K562 (cell line): ENCODE measurements around the gene TLR2. TPM values are rescaled to one million over a fixed set of nuclear protein-coding genes. Genes with fewer than 3 reads are reported as not detected.

ENCODE experiments used
- MYC ChIP-seq, 2 experiments: fragments of 250-450 bp in 1 of 2; sonication (Bioruptor Pico) in 1 of 2; IDR thresholded peaks; 2 replicates each; pipeline versions ENCODE4 v1.5.1 to v1.6.1; 2012 to 2021; ENCODE audit warnings: low read depth in 2 of 2, borderline replicate concordance in 1 of 2, improper control_type of control experiment in 1 of 2, low read length in 1 of 2, mild to moderate bottlenecking in 1 of 2, moderate library complexity in 1 of 2
- RBM34 ChIP-seq: fragments of 200-400 bp; formaldehyde crosslinking; IDR thresholded peaks from 2 replicates; pipeline ENCODE4 v1.6.1; 2018; ENCODE audit warnings: low read length, borderline replicate concordance; ENCODE audit not compliant: insufficient read depth
- RUNX1 ChIP-seq: sonication (generic); IDR thresholded peaks from 2 replicates; pipeline ENCODE4 v1.6.1; 2016; ENCODE audit warnings: antibody characterized with exemption, low read depth
- SETDB1 ChIP-seq: IDR thresholded peaks from one replicate; pipeline ENCODE4 v1.6.1; 2012; ENCODE audit warnings: low read length, control low read depth, inconsistent platforms
- SMAD2 ChIP-seq: fragments of 150-350 bp; IDR thresholded peaks from 2 replicates; pipeline ENCODE4 v1.6.1; 2014; ENCODE audit warnings: low read depth, mild to moderate bottlenecking, low read length
- TAF9B ChIP-seq: fragments of 450-650 bp; IDR thresholded peaks from 2 replicates; pipeline ENCODE4 v1.6.1; 2018; ENCODE audit warnings: mild to moderate bottlenecking; ENCODE audit not compliant: partially characterized antibody
- ZNF561 ChIP-seq: fragments of 450-650 bp; formaldehyde crosslinking; conservative IDR thresholded peaks from 2 replicates; pipeline ENCODE4 v1.4.0; 2020; ENCODE audit warnings: mild to moderate bottlenecking, moderate library complexity
- polyA plus RNA-seq, 8 experiments: library from polyadenylated mRNA; depleted of rRNA in 4 of 8; stranded (reverse) in 5 of 8; unstranded in 3 of 8; fragments of >200 nt; fragmentation: Nextera tagmentation in 2 of 8; fragmentation: Illumina TruSeq in 1 of 8; extraction: Ambion mirVana in 2 of 8; extraction: Trizol in 1 of 8; gene quantifications; 2 replicates each; pipeline versions ENCODE4 v1.2.1 to v1.2.3, GENCODE V29; 2011 to 2014; ENCODE audit warnings: inconsistent platforms in 1 of 8, missing spikeins in 1 of 8
- total RNA-seq, 7 experiments: library from RNA; depleted of rRNA in 6 of 7; stranded (reverse); fragments of >200 nt in 6 of 7; fragmentation: Illumina TruSeq in 2 of 7; extraction: Trizol in 2 of 7; gene quantifications; 2 replicates each; pipeline versions ENCODE4 v1.2.1 to v1.2.3, GENCODE V29; 2011 to 2021; ENCODE audit warnings: low replicate concordance in 1 of 7
- TF ChIP-seq, protein P1 (sequence below), 2 experiments: fragments of 450-650 bp; formaldehyde crosslinking in 1 of 2; IDR thresholded peaks; 2 replicates each; pipeline versions ENCODE4 v1.4.0 to v1.6.1; 2014 to 2020; ENCODE audit warnings: mild to moderate bottlenecking in 2 of 2, borderline replicate concordance in 1 of 2, low read depth in 1 of 2
- TF ChIP-seq, protein P2 (sequence below): fragments of 450-650 bp; IDR thresholded peaks from 2 replicates; pipeline ENCODE4 v1.6.1; 2016; ENCODE audit warnings: borderline replicate concordance
- TF ChIP-seq, protein P3 (sequence below): fragments of 250-450 bp; sonication (Bioruptor Pico); IDR thresholded peaks from 2 replicates; pipeline ENCODE4 v1.4.0; 2020; ENCODE audit warnings: mild to moderate bottlenecking, moderate library complexity
- TF ChIP-seq, protein P4 (sequence below): fragments of 250-450 bp; sonication (Bioruptor Pico); IDR thresholded peaks from 2 replicates; pipeline ENCODE4 v1.8.0; 2021; ENCODE audit warnings: mild to moderate bottlenecking, moderate library complexity

The TLR2 gene
- total and polyA plus RNA-seq, 9 of the 15 experiments (the other 6 are each of a cell fraction or from before 2014, with no cell fraction given): 0.09 to 0.11 TPM; not detected in 7

DNA sequence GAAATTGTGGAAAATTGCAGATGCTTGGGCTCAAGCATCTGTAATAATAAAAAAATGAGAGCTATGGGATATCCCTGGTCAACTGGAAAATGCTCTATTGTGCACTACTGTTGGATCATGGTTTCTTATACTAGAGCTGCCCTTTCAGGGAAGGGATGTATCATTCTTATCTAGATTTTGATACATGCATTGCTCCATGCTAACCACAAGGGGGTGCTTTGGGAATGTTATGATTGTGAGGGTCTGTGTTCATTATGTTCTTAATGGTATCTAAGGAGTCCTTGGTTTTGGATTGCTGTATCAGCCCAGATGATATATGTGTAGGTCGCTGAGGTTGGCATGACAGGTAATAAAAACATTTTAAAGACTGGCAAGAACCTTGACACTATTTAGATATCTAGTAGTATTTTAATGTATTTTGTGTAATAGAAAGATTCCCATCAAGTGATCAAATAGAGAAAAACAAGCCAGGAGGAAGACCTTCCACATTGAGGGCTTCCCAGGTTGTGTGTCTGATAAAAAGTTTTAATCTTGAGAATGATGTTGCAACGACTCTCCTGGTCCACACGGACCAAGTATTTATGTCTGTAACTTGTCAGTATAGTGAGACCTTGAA, 49.2 kb upstream of the TLR2 start (continued):
- TF ChIP-seq, protein P1, sequence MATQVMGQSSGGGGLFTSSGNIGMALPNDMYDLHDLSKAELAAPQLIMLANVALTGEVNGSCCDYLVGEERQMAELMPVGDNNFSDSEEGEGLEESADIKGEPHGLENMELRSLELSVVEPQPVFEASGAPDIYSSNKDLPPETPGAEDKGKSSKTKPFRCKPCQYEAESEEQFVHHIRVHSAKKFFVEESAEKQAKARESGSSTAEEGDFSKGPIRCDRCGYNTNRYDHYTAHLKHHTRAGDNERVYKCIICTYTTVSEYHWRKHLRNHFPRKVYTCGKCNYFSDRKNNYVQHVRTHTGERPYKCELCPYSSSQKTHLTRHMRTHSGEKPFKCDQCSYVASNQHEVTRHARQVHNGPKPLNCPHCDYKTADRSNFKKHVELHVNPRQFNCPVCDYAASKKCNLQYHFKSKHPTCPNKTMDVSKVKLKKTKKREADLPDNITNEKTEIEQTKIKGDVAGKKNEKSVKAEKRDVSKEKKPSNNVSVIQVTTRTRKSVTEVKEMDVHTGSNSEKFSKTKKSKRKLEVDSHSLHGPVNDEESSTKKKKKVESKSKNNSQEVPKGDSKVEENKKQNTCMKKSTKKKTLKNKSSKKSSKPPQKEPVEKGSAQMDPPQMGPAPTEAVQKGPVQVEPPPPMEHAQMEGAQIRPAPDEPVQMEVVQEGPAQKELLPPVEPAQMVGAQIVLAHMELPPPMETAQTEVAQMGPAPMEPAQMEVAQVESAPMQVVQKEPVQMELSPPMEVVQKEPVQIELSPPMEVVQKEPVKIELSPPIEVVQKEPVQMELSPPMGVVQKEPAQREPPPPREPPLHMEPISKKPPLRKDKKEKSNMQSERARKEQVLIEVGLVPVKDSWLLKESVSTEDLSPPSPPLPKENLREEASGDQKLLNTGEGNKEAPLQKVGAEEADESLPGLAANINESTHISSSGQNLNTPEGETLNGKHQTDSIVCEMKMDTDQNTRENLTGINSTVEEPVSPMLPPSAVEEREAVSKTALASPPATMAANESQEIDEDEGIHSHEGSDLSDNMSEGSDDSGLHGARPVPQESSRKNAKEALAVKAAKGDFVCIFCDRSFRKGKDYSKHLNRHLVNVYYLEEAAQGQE (IDR thresholded peaks at IDR 0.05; ENCODE audit: borderline replicate concordance): peak; percentile 18; the same call in 1 of the 2 replicates
- TF ChIP-seq, protein P1 (CRISPR knock-in tag; IDR thresholded peaks at IDR 0.05; ENCODE audit: low read depth): no peak
- no peak for TF ChIP-seq ZNF561 (CRISPR knock-in tag)
- no peak for TF ChIP-seq MYC (IDR thresholded peaks at IDR 0.05; ENCODE audit: low read depth, low read length)
- no peak for TF ChIP-seq MYC (CRISPR knock-in tag; IDR thresholded peaks at IDR 0.05; ENCODE audit: borderline replicate concordance, low read depth)
- TF ChIP-seq, protein P2, sequence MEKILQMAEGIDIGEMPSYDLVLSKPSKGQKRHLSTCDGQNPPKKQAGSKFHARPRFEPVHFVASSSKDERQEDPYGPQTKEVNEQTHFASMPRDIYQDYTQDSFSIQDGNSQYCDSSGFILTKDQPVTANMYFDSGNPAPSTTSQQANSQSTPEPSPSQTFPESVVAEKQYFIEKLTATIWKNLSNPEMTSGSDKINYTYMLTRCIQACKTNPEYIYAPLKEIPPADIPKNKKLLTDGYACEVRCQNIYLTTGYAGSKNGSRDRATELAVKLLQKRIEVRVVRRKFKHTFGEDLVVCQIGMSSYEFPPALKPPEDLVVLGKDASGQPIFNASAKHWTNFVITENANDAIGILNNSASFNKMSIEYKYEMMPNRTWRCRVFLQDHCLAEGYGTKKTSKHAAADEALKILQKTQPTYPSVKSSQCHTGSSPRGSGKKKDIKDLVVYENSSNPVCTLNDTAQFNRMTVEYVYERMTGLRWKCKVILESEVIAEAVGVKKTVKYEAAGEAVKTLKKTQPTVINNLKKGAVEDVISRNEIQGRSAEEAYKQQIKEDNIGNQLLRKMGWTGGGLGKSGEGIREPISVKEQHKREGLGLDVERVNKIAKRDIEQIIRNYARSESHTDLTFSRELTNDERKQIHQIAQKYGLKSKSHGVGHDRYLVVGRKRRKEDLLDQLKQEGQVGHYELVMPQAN: no peak
- TF ChIP-seq, protein P3, sequence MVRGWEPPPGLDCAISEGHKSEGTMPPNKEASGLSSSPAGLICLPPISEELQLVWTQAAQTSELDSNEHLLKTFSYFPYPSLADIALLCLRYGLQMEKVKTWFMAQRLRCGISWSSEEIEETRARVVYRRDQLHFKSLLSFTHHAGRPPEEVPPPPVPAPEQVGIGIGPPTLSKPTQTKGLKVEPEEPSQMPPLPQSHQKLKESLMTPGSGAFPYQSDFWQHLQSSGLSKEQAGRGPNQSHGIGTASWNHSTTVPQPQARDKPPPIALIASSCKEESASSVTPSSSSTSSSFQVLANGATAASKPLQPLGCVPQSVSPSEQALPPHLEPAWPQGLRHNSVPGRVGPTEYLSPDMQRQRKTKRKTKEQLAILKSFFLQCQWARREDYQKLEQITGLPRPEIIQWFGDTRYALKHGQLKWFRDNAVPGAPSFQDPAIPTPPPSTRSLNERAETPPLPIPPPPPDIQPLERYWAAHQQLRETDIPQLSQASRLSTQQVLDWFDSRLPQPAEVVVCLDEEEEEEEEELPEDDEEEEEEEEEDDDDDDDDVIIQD (CRISPR knock-in tag): no peak
- no peak for TF ChIP-seq TAF9B
- no peak for TF ChIP-seq RUNX1
- TF ChIP-seq SMAD2: no peak
- no peak for TF ChIP-seq SETDB1
- no peak for TF ChIP-seq RBM34
- TF ChIP-seq, protein P4, sequence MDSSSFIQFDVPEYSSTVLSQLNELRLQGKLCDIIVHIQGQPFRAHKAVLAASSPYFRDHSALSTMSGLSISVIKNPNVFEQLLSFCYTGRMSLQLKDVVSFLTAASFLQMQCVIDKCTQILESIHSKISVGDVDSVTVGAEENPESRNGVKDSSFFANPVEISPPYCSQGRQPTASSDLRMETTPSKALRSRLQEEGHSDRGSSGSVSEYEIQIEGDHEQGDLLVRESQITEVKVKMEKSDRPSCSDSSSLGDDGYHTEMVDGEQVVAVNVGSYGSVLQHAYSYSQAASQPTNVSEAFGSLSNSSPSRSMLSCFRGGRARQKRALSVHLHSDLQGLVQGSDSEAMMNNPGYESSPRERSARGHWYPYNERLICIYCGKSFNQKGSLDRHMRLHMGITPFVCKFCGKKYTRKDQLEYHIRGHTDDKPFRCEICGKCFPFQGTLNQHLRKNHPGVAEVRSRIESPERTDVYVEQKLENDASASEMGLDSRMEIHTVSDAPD (CRISPR knock-in tag): no peak
